ENCODE measurements around the gene ANK3. TPM values are rescaled to one million over a fixed set of nuclear protein-coding genes. Genes with fewer than 3 reads are reported as not detected.

Gene ANK3
- total RNA-seq, 1 experiment from 2014 or later, result 15.3 TPM

- TF ChIP-seq ZBTB33 (IDR thresholded peaks at IDR 0.05; ENCODE audit: extremely low read depth, insufficient replicate concordance, low read length) (no peak), SRF (IDR thresholded peaks at IDR 0.05; ENCODE audit: low read depth) (no peak), SIN3A (IDR thresholded peaks at IDR 0.05; ENCODE audit: low read depth) (no peak), ELF1 (IDR thresholded peaks at IDR 0.05; ENCODE audit: borderline replicate concordance, low read depth) (no peak), TCF7L2 (IDR thresholded peaks at IDR 0.05; ENCODE audit: borderline replicate concordance, extremely low read depth, insufficient read depth, insufficient read length) (no peak), MAX (IDR thresholded peaks at IDR 0.05) (no peak), JUND (IDR thresholded peaks at IDR 0.05) (no peak), EZH2phosphoT487 (IDR thresholded peaks at IDR 0.05; ENCODE audit: borderline replicate concordance) (no peak), EGR1 (IDR thresholded peaks at IDR 0.05; ENCODE audit: low read depth) (no peak), CEBPB (IDR thresholded peaks at IDR 0.05; ENCODE audit: low read depth) (no peak), POLR2A (IDR thresholded peaks at IDR 0.05; ENCODE audit: borderline replicate concordance, extremely low read depth, insufficient read depth, insufficient read length) (no peak), POLR2AphosphoS5 (IDR thresholded peaks at IDR 0.05; ENCODE audit: low read depth, low read length) (no peak)
Measured at GRCh38 chr10:60021361-60021760, 368.3 kb downstream of the ANK3 start (continued).

DNA sequence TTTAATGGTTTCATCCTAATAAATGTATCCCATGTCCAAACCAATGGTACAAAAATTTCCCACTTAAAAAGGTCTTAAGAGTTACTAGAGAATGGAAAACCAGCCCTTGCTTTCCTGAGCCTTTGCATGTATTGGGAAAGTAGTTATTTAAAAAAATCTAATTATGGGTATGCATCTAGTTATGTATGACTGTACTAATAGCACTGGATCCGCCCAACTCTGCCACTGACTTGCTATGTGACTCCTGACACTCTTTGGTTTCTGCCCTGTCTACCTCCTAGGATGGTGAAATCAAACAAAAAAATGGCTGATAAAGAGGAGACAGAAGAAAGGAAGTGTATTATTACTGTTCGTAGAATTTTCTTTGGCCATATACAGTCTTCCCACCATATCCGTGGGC lies 372.9 kb downstream of the ANK3 start:
- no peaks in the 10 kb centered on the region for H3K79me2 ChIP-seq (ENCODE audit: insufficient read depth, low read length)
- intact Hi-C loops (cut with micrococcal nuclease), result no loop called here
- H3K27ac ChIP-seq (ENCODE audit: low read depth, low read length), result no peak overlapping the region
- no peaks in the 10 kb centered on the region for H3K9me3 ChIP-seq (ENCODE audit: control insufficient read depth in 1 of 2, insufficient read depth in 1 of 2, low read depth in 1 of 2, low read length in 2 of 2)
- BruUV-seq (replicated peaks), result no TSS peak
- H3K9me2 ChIP-seq (ENCODE audit: insufficient read depth), result no peaks in the 10 kb centered on the region
- H2AFZ ChIP-seq (ENCODE audit: low read depth, low read length, poor library complexity, severe bottlenecking), result no peak overlapping the region
- DNase-seq (ENCODE audit: low read depth, low spot score), result no peak
- ChIA-PET CTCF (no interaction called here), POLR2A (no interaction called here), RAD21 (ENCODE audit: low non-redundant PET in 1 of 2, low total read pairs in 2 of 2, uncharacterized antibody in 2 of 2, unreplicated experiment in 2 of 2) (no interaction called here)
- H3K36me3 ChIP-seq (ENCODE audit: control insufficient read depth in 1 of 2, insufficient read depth in 2 of 2, low read length in 2 of 2), result no peaks in the 10 kb centered on the region
- no peaks in the 10 kb centered on the region for H3K4me1 ChIP-seq (ENCODE audit: control insufficient read depth in 1 of 2, insufficient read depth in 2 of 2, low read length in 2 of 2)
- no peak overlapping the region for H3K9ac ChIP-seq (ENCODE audit: low read length)
- H3K27me3 ChIP-seq (ENCODE audit: insufficient read depth, low read length), result no peaks in the 10 kb centered on the region
- H4K20me1 ChIP-seq (ENCODE audit: insufficient read depth), result no peaks in the 10 kb centered on the region
- ATAC-seq, result no peak
- H3K4me3 ChIP-seq (replicated peaks in 1 of 2; ENCODE audit: low read depth in 1 of 2, low read length in 2 of 2), result no peak overlapping the region
- H3K4me2 ChIP-seq (ENCODE audit: low read length), result no peak overlapping the region
- TF ChIP-seq CEBPB (IDR thresholded peaks at IDR 0.05; ENCODE audit: low read depth) (no peak), TCF7L2 (IDR thresholded peaks at IDR 0.05; ENCODE audit: borderline replicate concordance, extremely low read depth, insufficient read depth, insufficient read length) (no peak), EGR1 (IDR thresholded peaks at IDR 0.05; ENCODE audit: low read depth) (no peak), SP1 (IDR thresholded peaks at IDR 0.05; ENCODE audit: low read depth) (no peak), YY1 (IDR thresholded peaks at IDR 0.05; ENCODE audit: extremely low read depth, insufficient replicate concordance, low read depth, low read length) (no peak), FOSL1 (IDR thresholded peaks at IDR 0.05; ENCODE audit: low read depth) (no peak), MAX (IDR thresholded peaks at IDR 0.05) (no peak), POLR2A (IDR thresholded peaks at IDR 0.05; ENCODE audit: borderline replicate concordance, extremely low read depth, insufficient read depth, insufficient read length) (no peak), SRF (IDR thresholded peaks at IDR 0.05; ENCODE audit: low read depth) (no peak), RAD21 (IDR thresholded peaks at IDR 0.05; ENCODE audit: low read depth) (no peak), SIN3A (IDR thresholded peaks at IDR 0.05; ENCODE audit: low read depth) (no peak), ATF3 (IDR thresholded peaks at IDR 0.05) (no peak), ZBTB33 (IDR thresholded peaks at IDR 0.05; ENCODE audit: extremely low read depth, insufficient replicate concordance, low read length) (no peak), POLR2AphosphoS5 (IDR thresholded peaks at IDR 0.05; ENCODE audit: low read depth, low read length) (no peak), ZFX (IDR thresholded peaks at IDR 0.05) (no peak)
- TF ChIP-seq, protein P1, sequence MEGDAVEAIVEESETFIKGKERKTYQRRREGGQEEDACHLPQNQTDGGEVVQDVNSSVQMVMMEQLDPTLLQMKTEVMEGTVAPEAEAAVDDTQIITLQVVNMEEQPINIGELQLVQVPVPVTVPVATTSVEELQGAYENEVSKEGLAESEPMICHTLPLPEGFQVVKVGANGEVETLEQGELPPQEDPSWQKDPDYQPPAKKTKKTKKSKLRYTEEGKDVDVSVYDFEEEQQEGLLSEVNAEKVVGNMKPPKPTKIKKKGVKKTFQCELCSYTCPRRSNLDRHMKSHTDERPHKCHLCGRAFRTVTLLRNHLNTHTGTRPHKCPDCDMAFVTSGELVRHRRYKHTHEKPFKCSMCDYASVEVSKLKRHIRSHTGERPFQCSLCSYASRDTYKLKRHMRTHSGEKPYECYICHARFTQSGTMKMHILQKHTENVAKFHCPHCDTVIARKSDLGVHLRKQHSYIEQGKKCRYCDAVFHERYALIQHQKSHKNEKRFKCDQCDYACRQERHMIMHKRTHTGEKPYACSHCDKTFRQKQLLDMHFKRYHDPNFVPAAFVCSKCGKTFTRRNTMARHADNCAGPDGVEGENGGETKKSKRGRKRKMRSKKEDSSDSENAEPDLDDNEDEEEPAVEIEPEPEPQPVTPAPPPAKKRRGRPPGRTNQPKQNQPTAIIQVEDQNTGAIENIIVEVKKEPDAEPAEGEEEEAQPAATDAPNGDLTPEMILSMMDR (IDR thresholded peaks at IDR 0.05 in 2 of 3, conservative IDR thresholded peaks at IDR 0.05 in 1 of 3; ENCODE audit: borderline replicate concordance in 1 of 3, insufficient read depth in 1 of 3, low read depth in 2 of 3, low read length in 2 of 3), result no peak
